Measurements from ENCODE around the gene JAZF1. TPM values are rescaled to one million over a fixed set of nuclear protein-coding genes. Genes with fewer than 3 reads are reported as not detected.

Gene JAZF1
- total RNA-seq, 4 donors from 2014 or later = 1.6 to 8.6 (median 5.3) TPM

- Histone ChIP-seq H3K36me3 (no peaks in the 10 kb centered on the region), H3K27ac (no peak overlapping the region), H3K27me3 (no peaks in the 10 kb centered on the region), H3K4me3 (no peak overlapping the region), H3K4me1 (no peaks in the 10 kb centered on the region), H3K9me3 (no peaks in the 10 kb centered on the region)
- ATAC-seq (no peak), DNase-seq (no peak)
- intact Hi-C loops (cut with DNase I; ENCODE audit: low total_unique reads) (no loop called here), in situ Hi-C loops (cut with MboI; ENCODE audit: low sequenced_read_pairs in 4 of 4) (no loop called here)
- TF ChIP-seq CTCF (IDR thresholded peaks at IDR 0.05 in 4 of 5, conservative IDR thresholded peaks at IDR 0.05 in 1 of 5) = no peak
- TF ChIP-seq POLR2A (IDR thresholded peaks at IDR 0.05) = no peak
These were observed 225.0 kb downstream of the JAZF1 start for GRCh38 chr7:27955596-27955995.

- Histone ChIP-seq H3K27me3 (no peaks in the 10 kb centered on the region), H3K27ac (no peak overlapping the region), H3K4me1 (no peaks in the 10 kb centered on the region), H3K9me3 (no peaks in the 10 kb centered on the region), H3K4me3 (no peak overlapping the region), H3K36me3 (no peaks in the 10 kb centered on the region)
- in situ Hi-C loops (cut with MboI; ENCODE audit: low sequenced_read_pairs in 4 of 4) (no loop called here), intact Hi-C loops (cut with DNase I; ENCODE audit: low total_unique reads) (no loop called here)
- no peak for TF ChIP-seq CTCF (IDR thresholded peaks at IDR 0.05 in 4 of 5, conservative IDR thresholded peaks at IDR 0.05 in 1 of 5)
- TF ChIP-seq POLR2A (IDR thresholded peaks at IDR 0.05) = no peak
- ATAC-seq = no peak
- no peak for DNase-seq
These were observed 225.6 kb downstream of the JAZF1 start for GRCh38 chr7:27955011-27955410.

GRCh38 chr7:27953777-27954176, 226.8 kb downstream of the JAZF1 start:
- no peaks in the 10 kb centered on the region for H3K9me3 ChIP-seq
- no peak for DNase-seq
- ATAC-seq = no peak
- H3K4me3 ChIP-seq = no peak overlapping the region
- H3K27me3 ChIP-seq = no peaks in the 10 kb centered on the region
- H3K27ac ChIP-seq = no peak overlapping the region
- no peaks in the 10 kb centered on the region for H3K36me3 ChIP-seq
- TF ChIP-seq CTCF (IDR thresholded peaks at IDR 0.05 in 4 of 5, conservative IDR thresholded peaks at IDR 0.05 in 1 of 5) = no peak
- no peak for TF ChIP-seq POLR2A (IDR thresholded peaks at IDR 0.05)
- H3K4me1 ChIP-seq = no peaks in the 10 kb centered on the region
- in situ Hi-C loops (cut with MboI; ENCODE audit: low sequenced_read_pairs in 4 of 4) (no loop called here), intact Hi-C loops (cut with DNase I; ENCODE audit: low total_unique reads) (no loop called here)

- in situ Hi-C loops (cut with MboI; ENCODE audit: low sequenced_read_pairs in 4 of 4) = no loop called here
- intact Hi-C loops (cut with DNase I; ENCODE audit: low total_unique reads) = no loop called here
- no peaks in the 10 kb centered on the region for H3K9me3 ChIP-seq
- H3K36me3 ChIP-seq = no peaks in the 10 kb centered on the region
- H3K4me1 ChIP-seq = no peaks in the 10 kb centered on the region
- no peak overlapping the region for H3K27ac ChIP-seq
- ATAC-seq (no peak), DNase-seq (no peak)
- TF ChIP-seq CTCF (IDR thresholded peaks at IDR 0.05 in 4 of 5, conservative IDR thresholded peaks at IDR 0.05 in 1 of 5) (no peak), POLR2A (IDR thresholded peaks at IDR 0.05) (no peak)
- H3K4me3 ChIP-seq = no peak overlapping the region
- H3K27me3 ChIP-seq = no peaks in the 10 kb centered on the region
These were observed 227.2 kb downstream of the JAZF1 start for GRCh38 chr7:27953361-27953760.
